ENCODE results near the gene ACVR1B.

Gene ACVR1B

GRCh38 chr12:52036587-52037171, 85.2 kb downstream of the ACVR1B start (continued):
- TF ChIP-seq ZEB2 (tag by site-specific recombination; IDR thresholded peaks at IDR 0.05): peak; percentile 57
- TF ChIP-seq GLI4 (tag by site-specific recombination; IDR thresholded peaks at IDR 0.05): no peak
- no peak for TF ChIP-seq ZNF302 (tag by site-specific recombination; IDR thresholded peaks at IDR 0.05; ENCODE audit: low read depth)
- no peak for TF ChIP-seq ZNF639 (tag by site-specific recombination; IDR thresholded peaks at IDR 0.05)
- no peak; the same call in 1 of the 2 replicates for TF ChIP-seq ZNF501 (tag by site-specific recombination; IDR thresholded peaks at IDR 0.05)
- TF ChIP-seq ZNF837 (tag by site-specific recombination; IDR thresholded peaks at IDR 0.05): no peak
- no peak for TF ChIP-seq ZNF521 (tag by site-specific recombination; IDR thresholded peaks at IDR 0.05)
- TF ChIP-seq SALL2 (tag by site-specific recombination; IDR thresholded peaks at IDR 0.05; ENCODE audit: borderline replicate concordance): no peak
- TF ChIP-seq ZNF510 (tag by site-specific recombination; IDR thresholded peaks at IDR 0.05; ENCODE audit: insufficient replicate concordance): no peak
- TF ChIP-seq ZBTB10 (tag by site-specific recombination; IDR thresholded peaks at IDR 0.05): peak; percentile 24; the same call in 1 of the 2 replicates
- no peak for TF ChIP-seq ZSCAN23 (tag by site-specific recombination; IDR thresholded peaks at IDR 0.05)
- TF ChIP-seq ZNF704 (tag by site-specific recombination; IDR thresholded peaks at IDR 0.05): no peak
- TF ChIP-seq ZNF677 (tag by site-specific recombination; IDR thresholded peaks at IDR 0.05): no peak
- no peak for TF ChIP-seq INSM2 (tag by site-specific recombination; IDR thresholded peaks at IDR 0.05)
- no peak for TF ChIP-seq ZNF248 (tag by site-specific recombination; IDR thresholded peaks at IDR 0.05)
- TF ChIP-seq ZNF664 (tag by site-specific recombination; IDR thresholded peaks at IDR 0.05): no peak
- TF ChIP-seq MZF1 (tag by site-specific recombination; IDR thresholded peaks at IDR 0.05; ENCODE audit: borderline replicate concordance): no peak
- no peak for TF ChIP-seq ZNF449 (tag by site-specific recombination; IDR thresholded peaks at IDR 0.05)
- no peak for TF ChIP-seq ZNF433 (tag by site-specific recombination; IDR thresholded peaks at IDR 0.05; ENCODE audit: low read depth)
- peak; percentile 37; the same call in 1 of the 2 replicates for TF ChIP-seq ZBTB20 (tag by site-specific recombination; IDR thresholded peaks at IDR 0.05)
- no peak for TF ChIP-seq ZNF423 (tag by site-specific recombination; IDR thresholded peaks at IDR 0.05)
- TF ChIP-seq ZNF580 (tag by site-specific recombination; IDR thresholded peaks at IDR 0.05): no peak
- no peak for TF ChIP-seq ZSCAN4 (tag by site-specific recombination; IDR thresholded peaks at IDR 0.05)
- TF ChIP-seq ZNF621 (tag by site-specific recombination; IDR thresholded peaks at IDR 0.05): no peak
- TF ChIP-seq IKZF3 (tag by site-specific recombination; IDR thresholded peaks at IDR 0.05): no peak; the same call in 1 of the 2 replicates
- no peak for TF ChIP-seq GFI1B (tag by site-specific recombination; IDR thresholded peaks at IDR 0.05)
- TF ChIP-seq ZNF558 (tag by site-specific recombination; IDR thresholded peaks at IDR 0.05): no peak
- TF ChIP-seq ZNF341 (tag by site-specific recombination; IDR thresholded peaks at IDR 0.05; ENCODE audit: low read depth): no peak; the same call in none of the 2 replicates
- no peak for TF ChIP-seq ZNF274 (IDR thresholded peaks at IDR 0.05; ENCODE audit: low read length)
- no peak for TF ChIP-seq ZNF274 (tag by site-specific recombination; IDR thresholded peaks at IDR 0.05; ENCODE audit: borderline replicate concordance)
- TF ChIP-seq ZNF600 (tag by site-specific recombination; IDR thresholded peaks at IDR 0.05): no peak
- TF ChIP-seq ZBTB21 (tag by site-specific recombination; IDR thresholded peaks at IDR 0.05): peak; percentile 28; the same call in 1 of the 2 replicates

Measured in HEK293 (cell line).